NCI-H187 (cell line): ENCODE measurements around the gene FCER2.
A peak's percentile ranks its signal among the peaks of the same experiment; 100 is the strongest.

Experiments used
- DNase-seq, 2 experiments: peaks; one replicate each; lab custom pipeline; 2025; lab: John Stamatoyannopoulos, UW

Gene FCER2

GRCh38 chr19:7676854-7677253 is 25.1 kb downstream of the FCER2 start, which contains the start of gene MCEMP1:
Gene MCEMP1 (plus strand): TSS chr19:7677090. CDS start chr19:7677121, 31 bp downstream.
- DNase-seq: no peak

- no peak for DNase-seq
Observed at GRCh38 chr19:7676376-7676775, 25.6 kb downstream of the FCER2 start.

GRCh38 chr19:7674010-7675005 is 27.6 kb downstream of the FCER2 start:
- DNase-seq: no peak

DNA sequence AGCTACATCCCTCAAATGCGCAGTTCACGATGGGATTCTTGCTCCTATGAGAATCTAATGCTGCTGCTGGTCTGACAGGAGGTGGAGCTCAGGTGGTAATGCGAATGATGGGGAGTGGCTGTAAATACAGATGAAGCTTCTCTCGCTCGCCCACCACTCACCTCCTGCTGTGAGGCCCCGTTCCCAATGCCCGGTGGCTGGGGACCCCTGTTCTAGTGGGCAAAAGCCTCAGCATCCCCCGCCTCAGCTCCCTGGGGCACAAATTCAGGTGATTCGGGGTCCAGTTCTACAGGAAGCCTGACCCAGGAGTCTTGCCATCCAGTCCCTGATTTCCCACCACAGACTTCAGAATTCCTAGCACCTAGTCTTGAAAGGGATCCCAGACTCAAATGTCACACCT is 29.4 kb downstream of the FCER2 start:
- DNase-seq: no peak

GRCh38 chr19:7670790-7671189 is 31.1 kb downstream of the FCER2 start:
- DNase-seq: no peak

GRCh38 chr19:7670150-7670783 is 31.7 kb downstream of the FCER2 start:
- DNase-seq: no peak

DNA sequence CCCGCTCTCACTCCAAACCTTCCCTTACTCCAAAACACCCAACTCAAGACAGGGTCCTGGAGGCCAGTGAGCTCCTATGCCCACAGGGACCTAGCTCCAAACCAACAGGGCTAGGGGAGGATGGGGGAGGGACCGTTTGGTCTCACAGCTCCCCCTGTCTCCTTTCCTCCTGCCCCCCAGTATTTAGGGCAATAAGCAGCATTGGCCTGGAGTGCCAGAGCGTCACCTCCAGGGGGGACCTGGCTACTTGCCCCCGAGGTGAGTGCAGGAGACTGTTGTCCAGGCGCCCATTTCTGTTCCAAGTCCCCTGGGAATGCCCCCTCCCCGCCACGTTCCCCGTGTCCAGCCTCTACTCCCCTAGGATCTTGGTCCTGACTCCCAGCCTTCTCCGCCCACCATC is 32.3 kb downstream of the FCER2 start:
- no peak for DNase-seq

DNA sequence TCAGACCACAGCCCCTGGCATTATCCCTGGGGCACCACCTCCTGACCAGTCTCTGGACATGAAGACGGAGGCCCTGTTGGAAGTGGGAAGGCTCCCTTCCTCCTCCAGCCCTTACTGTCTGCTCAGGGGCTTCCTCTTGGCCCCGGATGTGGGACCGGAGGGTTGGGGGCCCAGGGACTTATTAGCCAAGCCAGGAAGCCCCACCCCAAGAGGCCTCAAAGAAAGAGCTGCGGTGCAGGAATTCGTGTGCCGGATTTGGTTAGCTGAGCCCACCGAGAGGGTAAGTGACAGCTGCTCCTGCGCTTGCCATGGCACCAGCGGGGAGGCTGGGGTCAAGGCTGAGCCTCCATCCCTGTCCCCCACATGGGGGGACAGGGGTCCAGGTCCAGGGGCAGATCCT is 33.1 kb downstream of the FCER2 start, which contains the start of gene RETN:
TSS of gene RETN (plus strand) at position 208 of the 400 bp plus-strand sequence. CDS start 278 bp downstream, outside the sequence.
- DNase-seq: no peak

DNA sequence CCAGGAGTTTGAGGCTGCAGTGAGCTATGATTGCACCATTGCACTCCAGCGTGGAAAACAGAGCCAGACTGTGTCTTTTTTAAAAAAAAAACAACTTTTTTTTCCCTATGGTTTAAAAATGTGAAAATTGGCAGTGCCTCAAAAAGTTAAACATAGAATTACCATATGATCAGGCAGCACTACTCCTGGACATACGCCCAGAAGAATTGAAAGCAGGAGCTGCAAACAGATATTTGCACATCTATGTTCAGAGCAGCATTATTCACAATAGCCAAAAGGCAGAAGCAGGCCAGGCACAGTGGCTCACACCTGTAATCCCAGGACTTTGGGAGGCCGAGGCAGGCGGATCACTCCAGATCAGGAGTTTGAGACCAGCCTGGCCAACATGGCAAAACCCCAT is 36.9 kb downstream of the FCER2 start:
- DNase-seq: no peak

DNA sequence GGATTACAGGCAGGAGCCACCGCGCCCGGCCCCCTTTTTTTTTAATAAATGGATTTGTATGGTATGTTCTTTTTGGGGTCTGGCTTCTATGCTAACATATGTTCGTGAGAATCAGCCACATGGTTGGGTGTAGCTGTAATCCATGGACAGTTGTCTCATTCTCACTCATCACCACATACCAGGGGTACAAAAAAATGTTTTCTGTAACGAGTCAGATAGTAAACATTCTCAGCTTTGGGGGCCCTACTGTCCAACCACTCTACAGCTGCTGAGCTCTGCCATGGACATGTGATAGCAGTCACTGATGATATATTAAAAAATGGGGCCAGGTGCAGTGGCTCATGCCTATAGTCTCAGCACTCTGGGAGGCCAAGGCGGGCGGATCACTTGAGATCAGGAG is 38.2 kb downstream of the FCER2 start:
- no peak for DNase-seq

GRCh38 chr19:7662657-7663056 is 39.3 kb downstream of the FCER2 start:
- no peak for DNase-seq

GRCh38 chr19:7661744-7662538 is 40.0 kb downstream of the FCER2 start:
- no peak for DNase-seq

DNA sequence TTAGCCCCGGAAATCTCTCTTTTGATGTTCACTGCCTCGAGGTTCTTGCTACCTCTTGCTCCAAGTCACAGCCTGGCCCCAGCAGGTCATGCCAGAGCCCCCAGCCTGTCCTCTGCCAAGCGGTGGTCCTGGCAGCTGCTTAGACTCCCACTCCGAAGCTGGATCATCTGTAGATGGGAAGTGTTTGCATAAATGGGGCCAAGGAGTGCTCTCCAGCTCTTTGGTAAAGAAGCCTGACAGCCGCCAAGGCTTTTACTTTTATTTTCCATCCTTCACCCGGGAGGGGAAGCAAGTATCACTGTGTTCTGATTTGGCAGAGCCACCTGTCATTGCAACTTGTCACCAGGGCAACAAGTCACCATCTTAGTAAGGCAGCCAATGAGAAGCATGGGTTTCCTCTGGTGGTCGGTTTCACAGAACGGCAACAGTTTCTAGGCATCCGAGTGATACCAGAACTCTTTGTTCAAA is 43.7 kb downstream of the FCER2 start:
- DNase-seq: no peak

GRCh38 chr19:7657131-7657751 is 44.7 kb downstream of the FCER2 start:
- no peak for DNase-seq

- no peak for DNase-seq
Observed at GRCh38 chr19:7655581-7655980, 46.4 kb downstream of the FCER2 start.

GRCh38 chr19:7654401-7654800 is 47.5 kb downstream of the FCER2 start:
- DNase-seq: no peak

DNA sequence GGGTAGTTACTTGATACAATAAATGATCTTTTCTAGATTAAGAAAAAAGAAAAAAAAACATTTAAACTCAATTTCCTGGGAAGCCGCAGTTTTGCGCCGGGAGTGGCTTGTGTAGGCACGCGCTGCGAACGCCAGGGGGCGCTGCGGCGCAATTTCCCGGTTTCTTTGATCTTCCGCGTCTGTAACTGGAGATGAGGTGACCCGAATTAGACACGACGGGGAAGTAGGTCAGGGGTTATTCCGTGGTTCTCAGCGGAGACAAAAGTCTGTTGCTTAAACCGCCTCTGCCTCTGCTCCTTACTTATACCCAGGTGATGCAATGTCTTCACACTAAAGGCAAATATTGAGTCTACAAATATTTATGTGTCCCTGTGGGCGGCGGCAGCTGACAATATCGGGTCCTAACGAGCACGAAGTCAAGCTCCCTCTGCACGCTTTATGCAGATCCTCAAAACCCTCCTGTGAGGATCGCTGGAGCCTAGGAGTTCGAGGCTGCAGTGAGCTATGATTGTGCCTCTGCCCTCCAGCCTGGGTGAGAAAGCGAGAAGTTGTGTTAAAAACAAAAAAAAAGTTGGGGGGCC is 49.8 kb downstream of the FCER2 start:
- DNase-seq: peak in 1 of 2 experiments; percentile 5

DNA sequence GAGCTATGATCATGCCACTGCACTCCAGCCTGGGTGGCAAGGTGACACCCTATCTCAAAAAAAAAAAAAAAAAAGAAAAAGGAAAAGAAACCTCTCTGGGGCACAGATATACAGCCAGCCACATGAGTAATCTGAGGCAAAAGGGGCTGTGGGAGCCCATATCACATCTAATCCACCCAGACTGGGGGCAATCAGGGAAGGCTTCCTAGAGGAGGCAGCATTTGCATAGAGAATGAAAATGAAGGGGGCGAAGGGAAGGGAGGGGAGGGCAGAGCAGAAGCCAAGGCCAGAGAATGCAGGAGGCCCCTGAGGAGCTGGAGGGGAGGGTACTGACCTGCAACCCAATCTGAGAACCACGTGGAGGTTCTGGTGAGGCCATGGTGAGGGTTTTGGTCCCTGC is 51.8 kb downstream of the FCER2 start:
- DNase-seq: no peak

- no peak for DNase-seq
Observed at GRCh38 chr19:7648265-7649014, 53.5 kb downstream of the FCER2 start.

- no peak for DNase-seq
Observed at GRCh38 chr19:7647156-7647555, 54.8 kb downstream of the FCER2 start.

GRCh38 chr19:7646426-7646700 is 55.6 kb downstream of the FCER2 start:
- DNase-seq: no peak
